ENCODE data around the gene KLHL29. TPM values are rescaled to one million over a fixed set of nuclear protein-coding genes. Genes with fewer than 3 reads are reported as not detected.

KLHL29 gene
- total RNA-seq, 1 experiment from 2014 or later, result 7.7 TPM

DNA sequence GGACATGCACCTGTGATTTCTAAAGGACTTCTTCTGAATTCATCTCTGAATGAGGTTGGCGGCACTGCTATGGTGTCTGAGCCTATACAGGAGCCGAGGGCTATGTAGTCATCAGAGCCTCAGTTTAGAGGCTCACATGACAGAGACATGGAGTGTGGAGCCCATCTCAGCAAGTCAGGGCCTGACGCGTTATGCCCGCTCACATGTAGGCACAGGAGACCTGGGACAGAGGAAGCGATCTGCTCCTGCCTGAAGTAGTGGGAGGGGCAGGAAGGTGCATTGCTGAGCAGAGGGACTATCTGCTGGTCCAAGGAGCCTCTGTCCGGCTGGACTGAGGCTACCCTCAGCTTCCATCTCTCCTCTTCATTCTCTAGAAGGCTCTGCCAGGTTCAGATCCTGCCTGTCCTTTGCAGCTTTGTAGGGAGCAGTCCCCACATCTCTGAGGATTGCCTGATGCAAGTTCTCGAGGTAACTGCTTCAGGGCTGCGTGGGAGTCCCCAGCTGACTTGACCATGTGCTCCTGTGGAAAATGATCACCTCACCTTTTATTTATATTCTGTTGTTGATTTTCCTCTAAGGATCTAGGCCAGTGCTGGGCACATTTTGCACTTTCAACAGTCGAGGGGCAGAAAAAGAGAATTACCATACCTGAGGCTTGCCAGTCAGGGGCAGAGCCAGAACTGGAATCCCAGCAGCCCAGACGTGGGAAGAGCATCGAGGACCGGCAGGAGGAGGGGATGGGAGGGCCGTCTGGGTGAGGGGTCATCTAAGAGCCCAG, 16.6 kb downstream of the KLHL29 start:
- no peak overlapping the region for H3K4me3 ChIP-seq (ENCODE audit: low read depth in 2 of 2, low read length in 2 of 2)
- no peak overlapping the region for H3K27ac ChIP-seq (ENCODE audit: low read length)
- H3K9me3 ChIP-seq (ENCODE audit: control insufficient read depth, insufficient read depth, low read depth, low read length), result no peaks in the 10 kb centered on the region
- ChIA-PET CTCF (no interaction called here), POLR2A (no interaction called here)
- in situ Hi-C loops (cut with HindIII; ENCODE audit: low pct_unique_long_range_greater_than_20kb, low sequenced_read_pairs), result no loop called here
- intact Hi-C loops (cut with micrococcal nuclease; ENCODE audit: unreplicated experiment), result no loop called here
- H3K4me1 ChIP-seq (ENCODE audit: control insufficient read depth, insufficient read depth, low read length), result peaks cover 25% of the 10 kb centered on the region
- no peaks in the 10 kb centered on the region for H3K36me3 ChIP-seq (ENCODE audit: control insufficient read depth, insufficient read depth, low read length)
- no peaks in the 10 kb centered on the region for H3K27me3 ChIP-seq (ENCODE audit: control insufficient read depth, insufficient read depth, low read length)
- BruUV-seq (replicated peaks), result no TSS peak
- no peak for TF ChIP-seq TCF7L2 (IDR thresholded peaks at IDR 0.05; ENCODE audit: low read depth, low read length)
- ATAC-seq, result 0 out of 2 replicates have a peak, but pooled peaks have one; percentile 28
- DNase-seq (ENCODE audit: low read depth, low spot score), result no peak

DNA sequence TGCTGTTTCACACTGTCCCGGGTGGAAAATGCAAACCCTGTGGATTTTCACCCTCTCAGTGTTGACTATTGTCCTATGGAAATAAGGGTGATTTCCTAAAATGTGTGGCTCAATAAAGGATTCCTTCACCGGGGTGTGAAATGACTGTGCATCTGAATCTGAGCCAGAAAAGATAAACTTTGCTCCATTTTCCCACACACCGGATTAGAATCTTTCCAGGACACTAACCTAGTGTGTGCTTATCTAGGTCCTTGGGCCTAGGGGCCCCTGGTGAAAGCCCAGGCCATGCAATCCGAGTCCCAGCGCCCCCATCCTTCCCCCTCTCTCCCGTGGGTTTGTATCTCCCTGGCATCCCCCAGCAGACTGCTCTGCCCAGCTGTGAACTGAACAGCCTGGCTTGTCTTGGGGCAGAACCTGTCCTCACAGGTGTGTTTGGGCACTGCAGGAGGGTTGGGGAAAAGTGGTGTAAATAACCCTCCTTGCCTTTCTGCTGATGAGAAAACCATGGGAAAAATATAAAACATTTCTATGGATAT, 17.3 kb downstream of the KLHL29 start:
- Histone ChIP-seq H3K4me1 (ENCODE audit: control insufficient read depth, insufficient read depth, low read length) (peaks cover 25% of the 10 kb centered on the region), H3K27me3 (ENCODE audit: control insufficient read depth, insufficient read depth, low read length) (no peaks in the 10 kb centered on the region), H3K4me3 (ENCODE audit: low read depth in 2 of 2, low read length in 2 of 2) (no peak overlapping the region), H3K27ac (ENCODE audit: low read length) (no peak overlapping the region), H3K36me3 (ENCODE audit: control insufficient read depth, insufficient read depth, low read length) (no peaks in the 10 kb centered on the region), H3K9me3 (ENCODE audit: control insufficient read depth, insufficient read depth, low read depth, low read length) (no peaks in the 10 kb centered on the region)
- intact Hi-C loops (cut with micrococcal nuclease; ENCODE audit: unreplicated experiment), result no loop called here
- in situ Hi-C loops (cut with HindIII; ENCODE audit: low pct_unique_long_range_greater_than_20kb, low sequenced_read_pairs), result no loop called here
- no TSS peak for BruUV-seq (replicated peaks)
- TF ChIP-seq, protein P1, sequence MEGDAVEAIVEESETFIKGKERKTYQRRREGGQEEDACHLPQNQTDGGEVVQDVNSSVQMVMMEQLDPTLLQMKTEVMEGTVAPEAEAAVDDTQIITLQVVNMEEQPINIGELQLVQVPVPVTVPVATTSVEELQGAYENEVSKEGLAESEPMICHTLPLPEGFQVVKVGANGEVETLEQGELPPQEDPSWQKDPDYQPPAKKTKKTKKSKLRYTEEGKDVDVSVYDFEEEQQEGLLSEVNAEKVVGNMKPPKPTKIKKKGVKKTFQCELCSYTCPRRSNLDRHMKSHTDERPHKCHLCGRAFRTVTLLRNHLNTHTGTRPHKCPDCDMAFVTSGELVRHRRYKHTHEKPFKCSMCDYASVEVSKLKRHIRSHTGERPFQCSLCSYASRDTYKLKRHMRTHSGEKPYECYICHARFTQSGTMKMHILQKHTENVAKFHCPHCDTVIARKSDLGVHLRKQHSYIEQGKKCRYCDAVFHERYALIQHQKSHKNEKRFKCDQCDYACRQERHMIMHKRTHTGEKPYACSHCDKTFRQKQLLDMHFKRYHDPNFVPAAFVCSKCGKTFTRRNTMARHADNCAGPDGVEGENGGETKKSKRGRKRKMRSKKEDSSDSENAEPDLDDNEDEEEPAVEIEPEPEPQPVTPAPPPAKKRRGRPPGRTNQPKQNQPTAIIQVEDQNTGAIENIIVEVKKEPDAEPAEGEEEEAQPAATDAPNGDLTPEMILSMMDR (IDR thresholded peaks at IDR 0.05), result no peak
- no peak for TF ChIP-seq POLR2AphosphoS5 (IDR thresholded peaks at IDR 0.05; ENCODE audit: low read depth, low read length)
- TF ChIP-seq, protein P2, sequence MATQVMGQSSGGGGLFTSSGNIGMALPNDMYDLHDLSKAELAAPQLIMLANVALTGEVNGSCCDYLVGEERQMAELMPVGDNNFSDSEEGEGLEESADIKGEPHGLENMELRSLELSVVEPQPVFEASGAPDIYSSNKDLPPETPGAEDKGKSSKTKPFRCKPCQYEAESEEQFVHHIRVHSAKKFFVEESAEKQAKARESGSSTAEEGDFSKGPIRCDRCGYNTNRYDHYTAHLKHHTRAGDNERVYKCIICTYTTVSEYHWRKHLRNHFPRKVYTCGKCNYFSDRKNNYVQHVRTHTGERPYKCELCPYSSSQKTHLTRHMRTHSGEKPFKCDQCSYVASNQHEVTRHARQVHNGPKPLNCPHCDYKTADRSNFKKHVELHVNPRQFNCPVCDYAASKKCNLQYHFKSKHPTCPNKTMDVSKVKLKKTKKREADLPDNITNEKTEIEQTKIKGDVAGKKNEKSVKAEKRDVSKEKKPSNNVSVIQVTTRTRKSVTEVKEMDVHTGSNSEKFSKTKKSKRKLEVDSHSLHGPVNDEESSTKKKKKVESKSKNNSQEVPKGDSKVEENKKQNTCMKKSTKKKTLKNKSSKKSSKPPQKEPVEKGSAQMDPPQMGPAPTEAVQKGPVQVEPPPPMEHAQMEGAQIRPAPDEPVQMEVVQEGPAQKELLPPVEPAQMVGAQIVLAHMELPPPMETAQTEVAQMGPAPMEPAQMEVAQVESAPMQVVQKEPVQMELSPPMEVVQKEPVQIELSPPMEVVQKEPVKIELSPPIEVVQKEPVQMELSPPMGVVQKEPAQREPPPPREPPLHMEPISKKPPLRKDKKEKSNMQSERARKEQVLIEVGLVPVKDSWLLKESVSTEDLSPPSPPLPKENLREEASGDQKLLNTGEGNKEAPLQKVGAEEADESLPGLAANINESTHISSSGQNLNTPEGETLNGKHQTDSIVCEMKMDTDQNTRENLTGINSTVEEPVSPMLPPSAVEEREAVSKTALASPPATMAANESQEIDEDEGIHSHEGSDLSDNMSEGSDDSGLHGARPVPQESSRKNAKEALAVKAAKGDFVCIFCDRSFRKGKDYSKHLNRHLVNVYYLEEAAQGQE (IDR thresholded peaks at IDR 0.05; ENCODE audit: insufficient read depth in 1 of 2, low read depth in 2 of 2, low read length in 1 of 2), result no peak
- no peak for TF ChIP-seq SIN3A (IDR thresholded peaks at IDR 0.05; ENCODE audit: borderline replicate concordance, insufficient read depth, low read depth, low read length)
- TF ChIP-seq TCF7L2 (IDR thresholded peaks at IDR 0.05; ENCODE audit: low read depth, low read length), result no peak
- ChIA-PET CTCF (no interaction called here), POLR2A (no interaction called here)
- DNase-seq (ENCODE audit: low read depth, low spot score), result no peak
- no peak for ATAC-seq

DNA sequence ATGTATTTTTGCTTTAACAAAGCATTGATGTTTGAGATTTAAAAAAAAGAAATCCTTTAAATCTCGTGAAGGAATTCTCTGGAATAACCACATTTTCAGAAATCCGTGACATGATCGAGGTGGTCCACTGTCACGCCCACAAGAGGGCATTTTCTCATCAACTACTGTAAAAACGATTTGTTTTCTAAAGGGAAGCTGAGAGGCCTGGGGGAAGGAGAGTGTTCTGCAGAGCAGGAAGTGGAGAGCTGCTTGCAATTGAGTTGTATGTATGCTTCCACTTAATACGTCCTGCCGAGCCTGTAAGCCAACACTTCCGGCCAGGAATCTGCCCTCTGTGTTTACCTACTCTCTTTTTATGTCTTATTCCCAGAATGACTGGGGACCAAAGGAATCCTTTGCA, 19.4 kb downstream of the KLHL29 start:
- intact Hi-C loops (cut with micrococcal nuclease; ENCODE audit: unreplicated experiment), result no loop called here
- no peaks in the 10 kb centered on the region for H3K36me3 ChIP-seq (ENCODE audit: control insufficient read depth, insufficient read depth, low read length)
- no peak for TF ChIP-seq SIN3A (IDR thresholded peaks at IDR 0.05; ENCODE audit: borderline replicate concordance, insufficient read depth, low read depth, low read length)
- TF ChIP-seq, protein P1 (IDR thresholded peaks at IDR 0.05), result peak; percentile 32
- BruUV-seq (replicated peaks), result no TSS peak
- in situ Hi-C loops (cut with HindIII; ENCODE audit: low pct_unique_long_range_greater_than_20kb, low sequenced_read_pairs), result no loop called here
- DNase-seq (ENCODE audit: low read depth, low spot score) (peak; percentile 65), ATAC-seq (peak; percentile 93)
- CTCF ChIA-PET, result interaction anchor here (0.5 to 2.0 kb wide), 3 partner anchors 10 to 162 kb away, joined by 3 to 4 read pairs (median 3); no protein-coding TSS in a partner anchor
- no peaks in the 10 kb centered on the region for H3K27me3 ChIP-seq (ENCODE audit: control insufficient read depth, insufficient read depth, low read length)
- POLR2A ChIA-PET, result interaction anchor here (0.7 kb wide), 1 partner anchor 120 kb away, joined by 4 read pairs; no protein-coding TSS in a partner anchor
- no peaks in the 10 kb centered on the region for H3K9me3 ChIP-seq (ENCODE audit: control insufficient read depth, insufficient read depth, low read depth, low read length)
- peak overlapping the region; percentile 64 for H3K27ac ChIP-seq (ENCODE audit: low read length)
- peak overlapping the region; percentile 15 to 29 for H3K4me3 ChIP-seq (ENCODE audit: low read depth in 2 of 2, low read length in 2 of 2)
- peaks cover 25% of the 10 kb centered on the region for H3K4me1 ChIP-seq (ENCODE audit: control insufficient read depth, insufficient read depth, low read length)

All from Panc1 (cell line).